Stimulated activated naive CD8-positive, alpha-beta T cell treated with anti-CD3 and anti-CD28 coated beads, Interleukin-15, Interleukin-2, amounts not matched to agents 100 U/mL and 50 U/mL, for 24 hours (primary cell): ENCODE results near the gene RAD51B.
"Not testable (repeated sequence)": the region's sequence is repeated elsewhere in the genome, so short reads cannot be mapped to it uniquely, and the experiment has no call there.

Experiments used
- ATAC-seq: fragments of 150-1000 bp; cut with Tn5 transposase; one replicate; pipeline ENCODE4 v1.10.0; 2021
- DNase-seq: peaks from one replicate; pipeline ENCODE4 v3.0.0; 2021

The RAD51B gene

DNA sequence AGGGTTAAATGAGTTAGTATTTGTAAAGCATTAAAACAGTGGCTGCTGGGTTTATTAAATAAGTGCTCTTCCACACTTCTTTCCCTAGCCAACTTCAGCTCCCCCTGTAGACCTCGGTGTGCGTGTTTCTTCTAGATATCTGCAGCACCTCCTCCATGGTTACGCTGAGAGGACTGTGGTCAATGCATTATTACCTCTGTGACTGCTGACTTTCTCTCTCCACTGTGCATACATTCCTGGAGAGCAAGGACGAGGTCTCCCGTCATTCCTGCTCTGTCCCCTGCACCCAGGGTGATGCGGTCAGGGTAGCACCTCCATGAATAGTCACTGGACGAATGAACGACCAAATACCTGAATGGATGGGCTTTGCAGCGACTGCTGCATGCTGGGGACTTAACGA lies 928.7 kb downstream of the RAD51B start:
- ATAC-seq (no peak), DNase-seq (no peak)

DNA sequence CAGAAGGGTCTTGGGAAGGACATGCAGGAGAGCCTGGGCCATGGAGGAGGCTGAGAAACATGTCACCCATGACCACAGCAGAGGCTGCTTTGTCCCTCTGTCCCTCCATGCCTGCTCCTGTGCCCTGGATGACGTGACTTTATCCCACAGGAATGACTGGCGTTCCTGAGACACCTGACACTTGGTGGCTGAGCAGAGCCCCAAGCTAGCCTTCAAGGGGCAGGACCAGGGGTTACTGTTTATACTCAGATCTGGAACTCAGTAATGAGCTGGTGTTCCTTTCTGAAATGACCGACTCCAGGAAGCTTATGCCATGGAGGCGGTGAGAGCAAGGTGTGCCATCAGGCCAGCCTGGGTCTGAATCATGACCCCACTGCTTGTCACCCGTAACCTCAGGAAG lies 929.1 kb downstream of the RAD51B start:
- no peak for ATAC-seq

DNA sequence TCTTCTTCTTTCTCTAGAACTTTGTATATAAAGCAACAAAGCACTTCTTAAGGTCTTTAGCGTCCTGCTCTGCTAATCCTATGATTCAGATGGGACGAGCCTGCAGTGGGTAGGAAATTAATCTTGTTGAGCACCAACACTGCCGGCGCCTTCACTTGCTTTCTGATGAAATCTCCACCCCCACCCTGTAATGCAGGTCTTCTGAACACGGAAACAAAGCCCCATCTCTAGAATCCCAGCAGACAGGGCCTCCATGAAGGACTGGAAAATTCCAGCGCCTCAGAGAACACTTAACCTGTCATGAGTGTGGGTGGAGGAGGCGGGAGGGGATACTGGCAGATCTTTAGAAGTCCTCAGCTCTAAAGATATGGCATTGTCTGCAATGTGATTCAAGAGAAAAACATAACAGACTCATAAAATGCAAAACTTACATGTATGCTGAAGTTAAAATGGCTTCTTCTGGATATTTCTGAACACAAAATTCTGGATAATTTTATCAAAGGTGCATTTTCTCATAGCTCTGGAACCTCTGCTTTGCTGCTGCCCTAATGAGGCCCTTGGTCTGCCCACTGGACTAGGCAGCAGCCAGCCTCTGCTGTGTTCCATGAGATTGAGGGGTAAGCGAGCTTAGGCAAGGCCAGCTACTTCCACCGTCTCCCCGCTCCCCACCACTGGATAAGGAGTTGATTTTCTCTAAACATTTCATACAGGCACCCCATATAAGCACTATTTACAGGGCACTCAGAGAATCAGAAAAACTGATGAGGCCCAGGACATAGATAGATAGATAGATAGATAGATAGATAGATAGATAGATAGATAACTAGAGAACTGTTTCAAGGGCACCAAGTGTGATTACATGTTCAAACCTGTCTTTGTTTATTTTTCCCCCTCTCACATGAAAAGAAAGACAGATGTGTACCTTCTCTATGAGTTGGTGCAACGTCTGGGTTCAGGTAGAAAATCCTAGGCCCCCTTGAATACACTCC lies 930.2 kb downstream of the RAD51B start:
- DNase-seq (no peak), ATAC-seq (no peak)

More for the DNA sequence above, 929.1 kb downstream of the RAD51B start:
- DNase-seq: no peak

DNA sequence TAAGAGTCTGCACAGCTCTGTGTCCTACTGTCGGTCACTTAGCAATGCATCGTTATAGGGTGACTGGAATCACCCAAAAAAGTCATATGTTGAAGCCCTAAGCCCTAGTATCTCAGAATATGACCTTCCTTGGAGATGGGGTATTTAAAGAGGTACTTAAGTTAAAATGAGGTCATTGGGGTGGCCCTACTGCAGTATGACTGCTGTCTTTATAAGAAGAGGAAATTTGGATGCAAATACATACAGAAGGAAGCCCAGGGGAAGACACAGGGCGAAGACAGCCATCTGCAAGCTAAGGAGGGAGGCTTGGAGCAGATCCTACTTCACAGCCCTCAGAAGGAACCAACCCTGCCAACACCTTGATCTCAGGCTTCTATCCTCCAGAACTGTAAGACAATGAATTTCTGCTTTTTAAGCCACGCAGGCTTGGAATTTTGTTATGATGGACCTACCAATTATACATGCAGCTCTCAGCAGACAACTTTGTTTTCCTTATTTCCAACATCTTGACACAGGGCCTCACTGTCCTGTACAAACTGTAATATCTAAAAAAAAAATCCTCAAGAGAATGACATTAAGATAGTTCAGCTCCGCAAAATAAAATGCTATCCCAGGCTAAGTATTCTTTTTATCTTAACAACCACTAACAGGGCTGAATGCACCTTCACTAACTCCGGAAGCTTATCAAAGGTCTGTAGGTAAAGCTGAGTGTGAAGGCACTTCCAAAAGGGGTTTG lies 932.9 kb downstream of the RAD51B start:
- DNase-seq (no peak), ATAC-seq (no peak)

DNA sequence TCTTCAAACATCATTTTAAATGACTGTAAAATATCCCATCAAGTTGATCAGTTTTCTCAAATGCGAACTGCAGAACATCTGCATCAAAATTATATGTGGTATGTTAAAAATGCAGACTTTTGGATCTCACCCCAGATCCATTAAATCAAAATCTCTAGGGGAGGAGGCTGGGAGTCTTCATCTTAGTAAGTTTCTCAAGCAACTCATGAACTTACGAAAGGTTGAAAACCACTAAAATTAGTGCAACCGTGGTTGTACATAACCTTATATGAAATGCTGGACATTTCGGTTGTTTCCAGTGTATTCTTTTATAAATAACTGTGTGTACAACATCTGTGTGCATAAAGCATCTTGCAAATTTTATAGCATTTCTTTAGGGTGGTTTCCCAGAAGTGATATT lies 934.1 kb downstream of the RAD51B start:
- no peak for DNase-seq

DNA sequence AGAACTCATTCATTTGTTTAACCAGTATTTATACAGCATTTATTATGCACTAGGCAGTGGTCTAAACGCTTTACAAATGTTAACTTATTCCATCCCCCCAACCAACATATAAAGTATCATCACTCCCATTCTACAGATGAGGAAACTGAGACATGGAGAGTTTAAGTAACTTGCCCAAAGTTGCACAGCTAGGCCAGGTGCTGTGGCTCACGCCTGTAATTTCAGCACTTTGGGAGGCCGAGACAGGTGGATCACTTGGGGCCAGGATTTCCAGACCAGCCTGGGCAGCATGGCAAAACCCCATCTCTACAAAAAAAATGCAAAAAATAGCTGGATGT lies 935.4 kb downstream of the RAD51B start:
- DNase-seq (no peak), ATAC-seq (no peak)

More for the DNA sequence above, 934.1 kb downstream of the RAD51B start:
- no peak for ATAC-seq

DNA sequence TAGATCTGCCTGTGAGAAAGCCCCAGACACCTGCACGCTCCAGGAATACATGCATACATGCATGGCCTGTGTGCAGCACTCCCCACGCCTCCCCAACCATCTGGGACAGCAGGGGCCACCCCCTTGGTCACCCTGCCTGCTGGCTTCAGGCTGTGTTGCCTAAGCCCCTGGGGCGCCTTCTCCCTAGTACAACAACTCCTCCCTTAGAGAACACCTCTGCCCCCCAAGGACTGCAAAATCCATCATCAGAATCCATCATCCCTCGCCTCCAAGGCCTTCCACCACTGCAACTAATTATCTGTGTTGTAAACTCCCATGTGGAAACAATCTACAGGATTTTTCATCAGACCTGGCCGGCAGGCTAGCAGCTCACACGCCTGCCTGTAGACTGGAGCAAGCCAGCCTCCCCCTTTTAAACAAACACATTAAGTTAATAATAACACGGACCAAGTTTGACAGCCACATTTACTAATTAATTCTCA lies 936.5 kb downstream of the RAD51B start:
- ATAC-seq (no peak), DNase-seq (no peak)

DNA sequence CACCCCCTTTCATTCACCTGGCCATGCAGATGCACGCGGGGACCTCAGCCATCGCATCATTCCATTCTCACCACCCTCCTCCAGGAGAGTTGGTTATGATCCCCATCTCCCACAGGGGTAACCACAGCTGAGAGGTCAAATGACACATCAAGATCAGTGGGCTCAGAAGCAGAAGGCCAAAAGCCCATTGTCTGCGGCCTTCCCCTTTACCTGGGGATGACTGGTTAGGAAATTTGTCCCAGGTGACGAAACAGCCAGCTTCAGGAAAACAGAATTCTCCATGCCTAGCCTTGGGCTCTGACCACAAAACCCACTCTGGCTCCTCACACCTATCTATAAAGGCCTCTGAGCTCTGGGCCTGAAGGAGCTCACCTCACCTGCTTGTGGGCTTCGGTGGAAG lies 937.2 kb downstream of the RAD51B start:
- no peak for DNase-seq
- ATAC-seq: no peak

DNA sequence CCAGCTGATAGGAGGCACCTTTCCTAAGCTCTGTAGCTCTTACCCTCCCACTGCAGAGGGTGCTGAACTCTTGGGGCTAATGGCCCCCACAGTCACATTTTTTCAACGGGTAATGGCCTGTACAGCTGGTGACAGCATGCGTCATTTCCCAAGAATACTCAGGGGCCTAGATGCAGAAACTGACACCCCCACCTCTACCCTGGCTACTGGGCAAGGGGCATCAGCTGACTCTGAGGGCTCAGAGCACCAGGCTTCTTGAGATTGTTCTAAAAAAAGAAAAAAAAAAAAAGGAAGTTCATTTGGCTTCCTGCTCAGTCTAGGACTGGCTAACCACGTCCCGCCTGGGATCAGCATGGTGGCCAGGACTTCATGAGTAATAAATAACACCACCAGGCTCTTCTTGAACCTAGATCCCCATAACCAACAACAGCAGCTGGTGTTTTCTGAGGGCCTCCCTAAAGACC lies 938.1 kb downstream of the RAD51B start:
- DNase-seq (no peak), ATAC-seq (no peak)

DNA sequence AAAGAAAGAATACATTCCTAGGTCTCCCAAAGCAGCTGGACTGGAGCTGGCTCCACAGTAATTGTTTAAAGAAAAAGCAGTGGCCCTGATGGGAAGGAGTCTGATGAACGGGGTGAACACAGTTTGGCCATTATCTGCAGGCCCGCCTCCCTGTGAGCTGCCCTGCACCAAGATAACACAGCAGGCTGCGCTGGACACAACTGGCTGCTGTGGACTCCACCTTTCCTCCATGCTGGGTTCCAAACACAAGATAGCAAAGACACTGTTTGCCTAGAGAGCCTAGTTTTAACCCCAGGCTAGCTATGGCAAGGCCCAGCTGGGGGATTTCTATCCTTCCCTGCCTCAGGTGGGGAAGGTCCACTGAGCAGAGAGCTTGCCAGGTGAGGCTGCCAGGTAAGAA lies 938.7 kb downstream of the RAD51B start:
- no peak for ATAC-seq
- no peak for DNase-seq

DNA sequence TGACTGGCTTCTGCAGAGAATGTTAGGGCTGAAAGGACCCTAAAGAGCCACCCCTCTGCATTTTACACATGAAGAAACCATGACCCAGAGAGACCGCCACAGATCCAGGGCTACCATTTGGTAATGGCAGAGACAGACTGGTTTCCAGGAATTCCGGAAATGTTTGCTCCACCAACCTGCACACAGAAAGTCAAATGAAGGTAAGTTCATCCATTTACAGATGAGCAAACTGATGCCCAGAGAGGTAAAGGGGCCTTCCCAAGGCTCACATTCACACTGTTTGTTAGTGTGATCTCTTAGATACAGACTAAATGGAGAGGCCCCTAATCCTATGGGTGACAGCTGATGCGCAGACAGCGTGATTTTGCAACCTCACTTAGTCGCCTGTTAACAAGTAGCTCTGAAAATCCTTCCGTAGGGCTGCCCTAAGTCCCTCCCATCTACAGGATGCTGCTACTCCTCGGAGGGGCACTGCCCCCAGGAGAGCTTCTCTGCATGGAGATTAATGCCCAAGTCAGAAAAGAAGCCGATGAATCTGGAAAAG lies 939.5 kb downstream of the RAD51B start:
- DNase-seq: no peak

DNA sequence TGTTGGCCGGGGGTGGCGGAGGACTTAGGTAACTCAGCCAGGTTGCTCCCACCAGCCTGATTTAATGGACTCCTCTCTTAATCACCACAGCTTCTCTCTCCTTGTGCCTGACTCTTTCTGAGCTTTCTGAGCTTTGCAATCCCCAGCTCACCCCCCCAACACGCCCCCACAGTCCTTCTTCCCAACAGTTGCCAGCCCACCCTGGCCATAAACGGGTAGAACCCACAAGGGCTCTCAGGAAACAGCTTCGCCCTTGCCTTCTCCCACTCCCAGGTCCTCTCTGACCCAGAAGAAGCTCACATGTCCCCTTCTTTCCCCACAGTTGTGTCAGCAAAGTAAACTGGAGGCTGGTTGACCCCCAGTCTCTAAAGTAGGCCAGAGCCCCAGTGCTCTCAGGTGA lies 940.4 kb downstream of the RAD51B start:
- no peak for DNase-seq
- no peak for ATAC-seq

More for the DNA sequence above, 939.5 kb downstream of the RAD51B start:
- no peak for ATAC-seq

DNA sequence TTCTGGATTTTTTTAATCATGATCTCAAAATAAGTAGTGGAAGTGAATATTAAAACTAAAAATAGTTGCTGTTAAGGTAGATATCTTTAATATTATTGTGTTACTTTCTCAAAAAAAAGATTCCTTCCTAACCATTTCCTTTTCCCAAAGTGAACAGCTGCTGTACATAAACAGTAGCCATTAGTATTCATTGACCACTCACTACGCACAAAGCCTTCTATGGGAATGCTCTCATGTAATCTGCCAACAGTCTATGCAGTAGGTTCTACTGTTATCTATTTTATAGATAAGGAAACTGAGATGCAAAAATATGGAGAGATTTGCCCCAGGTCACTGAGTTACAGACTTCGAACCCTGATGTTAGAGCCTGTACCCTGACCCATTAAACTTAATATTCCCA lies 941.2 kb downstream of the RAD51B start:
- ATAC-seq (no peak), DNase-seq (no peak)

DNA sequence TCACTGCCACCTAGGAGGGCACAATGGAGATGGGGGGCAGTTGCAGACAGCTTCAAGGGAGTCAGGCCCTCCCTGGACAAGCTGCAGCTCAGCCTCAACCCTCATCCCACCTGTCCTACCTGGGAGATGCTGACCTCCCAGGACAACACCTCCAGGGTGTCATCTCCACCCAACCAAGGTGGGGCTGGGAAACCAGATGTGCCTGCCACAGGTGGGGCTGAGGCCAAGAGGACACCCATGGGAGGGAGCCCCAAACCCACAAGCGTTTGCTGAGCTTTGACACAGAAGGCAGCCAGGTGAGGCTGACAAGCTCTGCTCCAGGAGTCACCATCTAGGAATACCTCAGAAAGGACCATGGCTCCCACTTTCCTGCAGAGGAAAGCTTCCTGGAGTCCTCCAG lies 941.8 kb downstream of the RAD51B start:
- ATAC-seq (no peak), DNase-seq (no peak)

DNA sequence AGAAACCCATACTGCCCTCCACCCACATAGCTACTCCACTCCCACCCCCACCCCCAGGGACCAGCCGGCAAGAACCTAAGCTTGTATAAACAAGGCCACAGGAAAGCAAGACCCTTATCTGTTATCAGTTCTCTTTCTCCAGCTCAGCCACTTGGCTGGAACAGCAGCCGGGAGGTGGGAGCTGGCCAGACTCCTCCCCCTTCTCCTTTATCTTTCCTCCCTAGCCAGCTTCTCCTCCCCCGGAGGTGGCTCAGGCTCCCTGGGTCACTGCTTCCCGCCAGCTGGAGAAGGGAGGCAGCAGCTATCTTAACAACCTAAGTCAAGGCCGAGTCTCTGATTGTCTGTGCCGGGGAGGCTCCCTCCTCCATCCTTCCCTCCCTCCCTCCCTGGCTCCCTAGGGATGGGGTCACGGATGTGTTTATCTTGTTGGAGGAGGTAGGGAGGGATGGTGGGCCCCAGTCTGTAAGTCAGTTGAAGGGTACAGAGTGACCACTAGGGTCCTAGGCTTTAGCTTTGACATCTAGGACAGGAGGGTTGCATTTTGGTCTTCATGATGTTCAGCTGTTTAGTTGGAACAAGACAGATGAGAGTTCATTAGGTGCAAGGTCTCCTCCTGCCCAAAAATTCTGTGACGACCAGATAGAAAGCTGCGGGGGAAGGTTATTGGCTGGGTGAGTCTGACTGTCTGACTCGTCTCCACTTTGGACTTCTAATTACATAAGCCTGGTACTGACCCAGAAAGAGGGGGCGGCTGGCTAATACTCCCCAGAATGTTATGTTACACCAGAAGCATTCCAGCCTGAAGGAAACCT lies 943.6 kb downstream of the RAD51B start:
- ATAC-seq (no peak), DNase-seq (no peak)

DNA sequence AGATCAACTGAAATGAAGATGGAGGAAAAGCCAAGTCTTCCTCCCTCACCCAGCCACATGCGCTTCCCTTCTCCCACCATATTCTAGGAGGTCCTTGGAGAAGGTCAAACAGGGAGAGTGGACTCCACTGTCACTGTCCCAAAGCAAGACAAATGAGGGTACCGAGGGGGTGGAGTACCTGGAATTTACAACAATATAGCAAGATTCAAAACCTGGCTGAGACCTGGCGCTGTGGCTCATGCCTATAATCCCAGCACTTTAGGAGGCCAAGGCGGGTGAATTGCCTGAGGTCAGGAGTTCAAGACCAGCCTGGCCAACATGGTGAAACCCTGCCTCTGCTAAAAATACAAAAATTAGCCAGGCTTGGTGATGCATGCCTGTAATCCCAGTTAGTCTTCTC lies 944.3 kb downstream of the RAD51B start:
- DNase-seq, ATAC-seq: not testable (repeated sequence)

DNA sequence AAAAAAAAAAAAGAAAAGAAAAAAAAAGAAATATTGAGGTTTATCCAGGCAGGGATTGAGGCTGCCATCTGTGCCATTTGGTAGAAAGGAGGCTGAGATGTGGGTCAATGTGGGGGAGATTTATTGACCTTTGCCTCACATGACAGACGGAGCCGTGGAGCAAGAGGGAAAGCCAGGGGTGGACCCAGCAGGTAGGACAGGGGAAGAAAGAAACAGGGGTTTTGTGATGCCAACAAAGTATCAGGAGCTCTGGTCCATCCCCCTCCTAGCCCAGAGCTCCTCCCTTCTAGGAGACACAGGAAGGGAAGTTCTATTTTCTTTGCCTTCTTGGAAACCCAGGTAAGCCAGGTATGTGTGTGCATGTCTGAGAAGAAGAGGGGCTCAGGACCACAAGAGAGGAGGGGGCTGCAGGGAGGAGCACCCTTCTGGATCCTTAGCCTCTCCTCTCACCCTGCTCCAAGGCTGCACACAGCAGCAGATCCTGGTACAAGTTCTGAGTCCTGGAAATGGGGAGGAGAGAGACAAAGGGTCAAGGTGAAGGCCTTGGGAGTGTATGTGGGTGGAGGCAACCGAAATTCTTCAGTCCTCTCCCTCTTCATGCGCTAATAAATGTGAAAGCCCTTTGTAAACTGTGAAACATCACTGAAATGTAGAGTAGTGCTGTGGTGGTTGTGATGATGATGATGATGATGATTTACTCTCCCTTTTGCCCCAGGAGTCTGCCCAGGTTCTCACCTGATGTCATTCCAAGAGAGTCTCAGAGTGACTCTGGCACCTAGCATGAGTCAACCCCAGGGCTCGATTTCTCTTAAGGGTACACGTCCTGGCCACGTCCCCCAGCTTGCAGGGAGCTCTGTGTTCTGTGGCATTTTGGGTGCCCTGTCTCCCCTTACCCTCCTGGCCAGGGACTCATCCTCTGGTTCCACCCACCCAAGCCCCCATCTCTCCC lies 947.0 kb downstream of the RAD51B start:
- peak; percentile 66 for ATAC-seq
- no peak for DNase-seq

DNA sequence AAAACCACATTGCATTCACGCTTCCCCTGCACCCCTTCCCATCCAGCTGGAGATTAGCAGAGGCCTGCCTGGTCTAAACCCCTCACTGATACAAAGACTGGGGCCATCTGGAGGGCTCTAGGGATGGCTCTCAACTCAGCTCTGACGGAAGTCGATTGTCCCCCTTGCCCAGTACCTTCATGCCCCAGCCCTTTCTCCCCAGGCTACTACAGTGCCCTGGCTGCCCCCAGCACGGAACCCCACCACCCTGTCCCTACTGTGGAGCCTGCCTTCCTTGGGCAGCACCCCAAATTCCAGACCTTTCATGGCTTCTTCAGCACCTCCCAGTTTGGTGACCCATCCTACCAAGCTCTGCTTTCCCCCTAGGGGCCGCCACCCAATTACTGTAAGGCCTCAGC lies 947.7 kb downstream of the RAD51B start:
- ATAC-seq (no peak), DNase-seq (no peak)

DNA sequence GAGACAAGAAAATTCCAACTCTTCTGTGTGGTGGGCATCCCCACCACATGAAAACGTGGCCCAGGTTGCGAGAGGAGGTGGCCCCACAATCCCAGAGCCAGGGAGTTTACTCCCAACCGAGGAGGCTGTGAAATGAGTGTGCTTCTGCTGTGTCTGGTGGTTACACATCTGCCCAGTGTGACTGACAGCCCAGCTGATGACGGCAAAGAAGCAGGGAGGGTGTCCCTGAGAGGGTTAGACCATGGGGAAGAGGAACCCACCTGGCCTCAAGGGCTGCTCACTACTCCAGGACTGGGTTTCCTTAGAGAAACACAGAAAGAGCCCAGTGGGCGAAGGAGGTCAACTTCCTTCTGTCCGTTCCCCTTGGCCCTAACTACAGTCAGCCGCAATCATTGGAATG lies 948.7 kb downstream of the RAD51B start:
- DNase-seq (no peak), ATAC-seq (no peak)

DNA sequence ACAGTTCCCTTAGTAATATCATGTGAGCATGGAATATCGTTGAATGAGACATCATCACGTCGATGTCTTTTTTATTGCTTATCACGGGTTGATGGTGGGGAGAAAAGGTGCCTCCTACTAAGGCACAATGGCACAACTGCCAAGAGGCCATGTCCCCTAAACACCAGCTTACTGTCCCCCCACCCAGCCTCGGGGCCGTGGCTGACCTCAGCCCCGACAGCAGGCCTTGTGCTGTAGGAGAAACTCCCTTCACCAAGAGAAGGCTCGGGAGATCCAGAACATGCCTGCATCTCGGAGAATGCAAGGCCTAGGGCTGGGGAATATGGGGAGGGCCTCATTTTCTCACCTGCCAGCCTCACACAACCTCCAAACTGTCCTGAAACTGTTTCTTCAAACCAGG lies 950.5 kb downstream of the RAD51B start:
- no peak for ATAC-seq
- DNase-seq: no peak
